Superior temporal gyrus (tissue), 1 donor: Measurements from ENCODE around the gene NCOA1.
A peak's percentile ranks its signal among the peaks of the same experiment; 100 is the strongest.
"Not testable (repeated sequence)": the region's sequence is repeated elsewhere in the genome, so short reads cannot be mapped to it uniquely, and the experiment has no call there.

Experiments used
- DNase-seq: peaks from one replicate; pipeline ENCODE4 v3.0.0-alpha.2; 2016; ENCODE audit errors: extremely low spot score

NCOA1 gene

GRCh38 chr2:24474053-24474452 is 17.0 kb upstream of the NCOA1 start:
- DNase-seq: no peak

DNA sequence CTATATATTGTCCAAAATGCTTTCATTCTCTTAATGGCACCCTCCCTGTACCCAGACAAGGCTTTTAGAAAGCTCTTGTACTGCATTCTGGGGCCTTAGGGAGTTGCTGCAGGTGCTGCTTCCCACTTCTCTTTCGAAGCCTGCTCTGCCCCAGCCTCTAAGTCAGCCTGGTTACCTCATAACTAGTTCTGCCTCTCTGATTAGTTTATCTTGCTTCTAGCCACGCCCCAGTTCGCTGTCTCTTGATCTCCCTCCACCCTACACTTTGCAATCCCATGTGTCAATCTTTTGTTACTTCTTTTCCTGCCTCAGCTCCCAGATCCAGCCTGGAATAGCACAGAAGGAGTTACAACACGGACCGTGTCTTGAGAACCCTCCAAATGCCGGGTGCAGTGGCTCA is 13.8 kb upstream of the NCOA1 start:
- no peak for DNase-seq

DNA sequence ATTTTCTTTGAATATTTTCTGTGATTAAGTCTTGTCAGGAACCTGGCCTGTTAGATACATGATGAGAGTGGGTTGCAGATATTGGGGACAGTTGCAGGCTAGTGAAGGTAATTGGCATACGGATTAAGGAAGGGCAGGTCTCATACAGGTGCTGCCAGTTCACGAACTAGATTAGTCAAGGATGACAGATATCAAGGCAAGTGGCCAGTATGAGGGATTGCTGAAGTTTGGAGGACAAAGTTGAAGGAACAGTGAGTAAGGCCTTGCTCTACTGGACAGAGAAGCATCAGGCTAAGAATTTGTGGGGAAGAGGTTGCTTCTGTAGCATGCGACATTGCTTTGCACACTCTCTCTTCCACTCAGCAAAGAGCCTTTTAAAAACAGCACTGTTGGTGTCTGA is 12.8 kb upstream of the NCOA1 start:
- no peak for DNase-seq

GRCh38 chr2:24480245-24480644 is 10.8 kb upstream of the NCOA1 start:
- no peak for DNase-seq

DNA sequence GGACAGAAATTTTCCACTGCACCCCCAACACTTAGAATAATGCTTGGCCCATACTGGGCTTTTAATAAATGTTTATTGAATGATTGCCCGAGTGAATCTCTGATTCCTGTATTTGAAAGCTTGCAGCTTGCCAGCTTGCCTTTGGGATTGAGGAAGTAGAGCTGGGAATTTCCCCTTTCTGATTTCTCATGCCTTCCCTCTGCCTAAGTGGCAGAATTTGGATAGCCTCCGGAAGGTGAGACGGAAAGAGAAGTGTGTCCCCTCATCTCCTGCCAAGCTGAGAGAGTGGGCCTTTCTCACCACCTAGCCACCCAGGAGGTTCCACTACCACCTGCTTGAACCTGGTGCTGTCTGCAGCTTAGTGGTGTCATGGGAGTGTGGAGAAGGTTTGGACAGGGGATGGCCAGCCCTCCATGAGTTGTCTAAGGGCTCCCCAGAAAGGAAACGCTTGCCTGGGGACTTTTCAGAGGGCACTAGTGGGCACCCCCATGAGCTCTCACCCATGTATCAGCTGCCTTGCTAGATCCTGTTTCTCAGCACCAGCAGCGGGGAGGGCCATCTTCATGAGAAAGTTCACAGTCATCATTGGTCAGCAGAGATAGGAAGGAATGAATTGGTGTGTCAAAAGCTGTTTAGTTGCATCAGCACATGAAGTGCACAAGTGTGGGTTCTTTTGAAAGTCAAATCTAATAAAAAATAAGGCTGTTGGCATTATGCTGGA is 8.6 kb upstream of the NCOA1 start:
- DNase-seq: no peak

DNA sequence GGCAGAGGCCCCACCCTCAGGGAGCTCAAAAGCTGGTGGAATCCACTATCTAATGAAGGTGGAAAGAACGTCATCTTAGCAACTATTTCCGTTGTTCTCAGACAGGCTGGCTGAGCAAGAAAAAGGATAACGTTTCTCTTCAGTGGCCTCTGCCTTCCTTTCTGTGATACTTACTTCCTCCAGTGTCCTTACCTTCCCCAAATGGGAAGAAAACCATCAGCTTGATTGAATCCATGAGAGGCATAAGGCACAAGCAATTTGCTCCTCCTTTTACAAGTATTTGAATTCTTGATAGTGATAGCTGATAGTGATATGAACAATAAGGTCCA is 8.1 kb upstream of the NCOA1 start:
- DNase-seq: no peak

DNA sequence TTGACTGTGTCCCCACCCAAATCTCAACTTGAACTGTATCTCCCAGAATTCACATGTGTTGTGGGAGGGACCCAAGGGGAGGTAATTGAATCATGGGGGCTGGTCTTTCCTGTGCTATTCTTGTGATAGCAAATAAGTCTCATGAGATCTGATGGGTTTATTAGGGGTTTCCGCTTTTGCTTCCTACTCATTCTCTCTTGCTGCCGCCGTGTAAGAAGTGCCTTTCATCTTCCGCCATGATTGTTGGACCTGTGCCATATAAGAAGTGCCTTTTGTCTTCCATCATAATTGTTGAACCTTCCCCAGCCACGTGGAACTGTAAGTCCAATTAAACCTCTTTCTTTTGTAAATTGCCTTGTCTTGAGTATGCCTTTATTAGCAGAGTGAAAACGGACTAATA is 6.4 kb upstream of the NCOA1 start:
- DNase-seq: not testable (repeated sequence)

DNA sequence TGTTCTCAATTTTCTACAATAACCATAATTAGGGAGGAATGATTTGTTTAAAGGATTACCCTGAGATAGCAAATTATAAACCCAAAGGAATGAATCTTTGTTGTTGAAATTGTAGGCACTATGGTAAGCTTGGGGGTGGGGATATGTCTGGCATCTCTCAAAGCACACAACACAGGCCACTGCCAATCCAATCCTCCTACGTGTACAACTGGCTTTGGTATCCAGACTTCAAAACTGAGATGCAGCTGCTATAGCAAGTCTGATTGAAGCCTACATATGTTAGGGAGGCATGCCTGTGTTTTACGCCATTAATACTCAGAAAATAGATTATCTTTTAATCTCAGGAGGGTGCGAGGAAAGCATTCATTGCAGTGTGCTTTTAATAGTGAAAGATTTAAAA is 5.9 kb upstream of the NCOA1 start:
- DNase-seq: no peak

- no peak for DNase-seq
These were observed 4.3 kb upstream of the NCOA1 start for GRCh38 chr2:24486636-24487205.

DNA sequence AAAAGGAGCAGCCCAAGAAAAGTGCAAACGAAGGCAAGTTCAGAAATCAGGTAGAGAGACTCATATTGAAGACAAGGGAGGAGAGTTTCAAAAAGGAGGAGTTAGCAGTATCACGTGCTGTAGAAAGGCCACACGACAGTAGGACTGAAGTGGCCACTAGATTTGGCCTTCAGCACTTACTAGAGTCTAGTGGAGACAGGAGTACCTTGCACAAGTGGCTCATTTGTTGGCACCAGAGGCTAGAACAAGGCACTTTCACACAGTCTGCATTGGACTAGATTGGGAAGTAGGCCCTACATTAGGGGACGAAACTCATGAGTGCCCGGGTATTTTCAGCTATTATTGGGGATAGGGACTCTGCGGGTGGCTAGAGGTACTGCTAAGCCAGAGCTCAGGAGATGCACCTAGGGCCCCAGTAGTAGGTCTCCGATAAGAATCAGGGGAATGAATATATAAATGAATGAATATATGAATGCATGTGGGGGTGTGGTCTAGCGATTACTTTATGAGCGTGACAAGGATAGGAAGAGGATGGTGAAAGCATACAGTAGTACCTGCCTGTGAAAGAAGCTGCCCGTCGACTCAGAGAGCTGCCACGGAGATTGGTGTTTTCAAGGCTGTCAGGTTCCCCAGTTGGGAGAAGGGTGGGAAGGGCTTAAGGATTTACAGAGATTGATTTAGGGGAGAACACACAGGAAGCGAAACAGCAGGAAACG is 1.4 kb upstream of the NCOA1 start:
- DNase-seq: no peak

DNA sequence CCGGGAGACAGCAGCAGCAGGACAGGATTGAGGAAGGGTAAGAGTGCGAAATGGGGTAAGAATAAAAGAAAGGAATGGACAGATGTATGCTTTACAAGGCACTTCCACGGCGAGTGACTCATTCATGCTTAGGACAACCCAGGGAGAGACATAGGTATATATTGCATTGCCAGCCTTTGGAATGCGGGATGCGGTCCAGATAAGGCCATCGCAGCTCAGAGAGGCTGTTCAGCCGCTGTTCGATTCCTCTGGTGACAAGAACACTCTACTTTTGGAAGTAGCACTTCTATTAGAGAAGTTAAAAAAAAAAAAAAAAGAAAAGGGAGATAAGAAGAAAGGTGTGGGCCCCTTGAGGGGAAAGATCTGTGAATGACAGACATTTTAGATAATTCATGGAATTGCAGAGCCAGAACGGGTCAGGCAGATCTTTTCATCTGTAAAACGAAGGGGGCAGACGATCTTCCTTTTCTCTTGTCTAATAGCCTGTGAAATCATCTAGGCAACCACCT is 819 bp upstream of the NCOA1 start:
- DNase-seq: no peak

DNA sequence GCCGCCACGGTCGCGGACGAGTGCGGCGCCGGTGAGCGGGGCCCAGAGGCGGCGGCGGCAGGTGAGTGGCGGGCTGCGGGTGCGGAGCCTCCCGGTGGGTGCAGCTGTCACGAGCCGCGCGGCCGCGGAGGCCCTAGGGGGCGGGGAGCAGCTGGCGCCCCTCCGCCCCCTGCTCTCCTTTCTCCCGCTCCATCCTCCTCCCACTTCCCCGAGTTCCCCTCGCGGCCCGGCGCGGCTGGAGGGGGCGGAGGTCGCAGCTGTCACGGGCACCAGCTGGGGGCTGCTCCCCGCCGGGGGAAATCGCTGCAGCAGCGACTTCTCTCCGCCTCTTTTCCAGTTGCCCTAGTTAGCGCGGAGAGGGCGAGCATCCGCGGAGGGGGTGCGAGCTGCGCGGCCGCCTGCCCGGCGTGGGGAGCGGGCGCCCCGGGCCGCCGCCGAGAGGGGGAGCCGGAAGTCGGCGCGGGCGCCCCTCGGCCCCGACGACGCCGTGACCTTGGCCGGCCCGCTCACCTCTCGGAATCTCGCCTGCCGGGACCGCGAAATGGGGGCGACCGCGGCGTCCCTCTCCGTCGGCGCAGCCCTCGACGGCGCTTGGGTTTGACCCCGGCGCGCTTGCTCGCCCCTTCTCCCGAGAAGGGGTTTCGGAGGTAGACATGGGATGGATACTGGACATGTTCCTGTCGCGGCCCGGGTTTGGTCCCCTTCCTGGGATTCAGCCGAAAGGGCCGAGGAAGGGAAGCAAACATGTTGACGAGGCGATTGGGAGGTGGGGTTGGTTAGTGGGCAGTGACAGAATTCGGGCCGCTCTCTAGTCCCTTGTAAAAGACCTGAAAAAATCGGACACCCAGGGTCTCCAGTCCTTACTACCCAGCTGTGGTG is 727 bp downstream of the NCOA1 start:
- DNase-seq: no peak

DNA sequence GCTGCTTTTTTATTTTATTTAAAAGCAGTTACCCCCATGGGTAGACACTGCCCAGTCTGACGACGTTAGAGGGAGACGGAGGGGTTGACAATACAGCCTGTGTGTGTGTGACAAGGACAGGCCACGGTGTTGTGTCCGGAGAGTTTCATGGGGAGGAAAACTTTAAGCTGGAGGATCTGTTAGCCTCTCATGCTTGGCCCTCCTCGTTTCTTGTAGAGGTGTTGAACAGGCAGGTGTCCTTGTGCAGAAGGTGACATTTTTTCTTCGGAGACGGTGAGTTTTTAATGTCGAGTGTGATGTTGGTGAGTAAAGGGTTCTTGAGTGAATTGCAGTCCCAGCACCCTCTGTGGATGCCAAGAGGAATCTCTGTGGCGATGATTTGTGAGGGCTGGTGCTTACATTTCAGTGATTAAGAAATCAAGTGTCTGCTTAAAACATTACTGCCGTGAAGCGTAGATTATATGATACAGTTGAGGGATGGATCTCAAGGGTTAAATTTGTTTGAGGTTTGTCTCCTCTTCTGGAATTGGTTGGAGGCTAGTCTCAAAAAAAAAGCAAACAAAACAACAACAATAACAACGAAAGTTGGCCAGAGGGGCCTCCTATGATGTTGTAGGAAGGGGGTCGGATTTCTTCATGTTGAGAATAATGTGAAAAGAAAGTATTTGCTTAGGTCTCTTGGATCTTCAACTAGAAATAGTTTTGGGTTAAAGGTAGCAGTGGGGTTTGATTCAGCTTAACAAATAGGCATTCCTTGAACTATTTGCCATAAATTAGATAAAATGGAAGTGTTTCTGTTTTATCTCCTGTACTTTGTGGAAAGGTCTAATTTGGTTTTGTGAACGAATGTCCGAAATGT is 1.6 kb downstream of the NCOA1 start:
- DNase-seq: peak; percentile 69

- DNase-seq: no peak
These were observed 2.7 kb downstream of the NCOA1 start for GRCh38 chr2:24493713-24494112.

DNA sequence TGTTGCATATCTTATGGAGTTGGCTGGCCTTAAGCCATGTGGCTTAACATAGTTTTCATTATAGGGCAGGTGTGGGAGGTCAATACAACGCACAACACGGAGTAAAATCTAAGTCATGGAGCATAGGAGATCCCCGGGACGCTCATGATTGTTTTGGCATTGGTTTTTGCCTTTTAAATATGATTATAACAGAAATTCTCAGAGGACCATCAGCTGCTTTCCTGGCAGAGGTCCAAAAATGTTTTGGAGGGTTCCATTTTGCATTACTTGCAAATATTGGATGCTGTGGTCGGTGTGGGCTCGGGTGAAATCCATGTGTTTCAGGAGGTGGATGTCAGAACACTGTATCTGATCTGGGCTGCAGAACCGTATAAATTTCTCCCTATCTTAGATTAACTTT is 3.4 kb downstream of the NCOA1 start:
- no peak for DNase-seq

DNA sequence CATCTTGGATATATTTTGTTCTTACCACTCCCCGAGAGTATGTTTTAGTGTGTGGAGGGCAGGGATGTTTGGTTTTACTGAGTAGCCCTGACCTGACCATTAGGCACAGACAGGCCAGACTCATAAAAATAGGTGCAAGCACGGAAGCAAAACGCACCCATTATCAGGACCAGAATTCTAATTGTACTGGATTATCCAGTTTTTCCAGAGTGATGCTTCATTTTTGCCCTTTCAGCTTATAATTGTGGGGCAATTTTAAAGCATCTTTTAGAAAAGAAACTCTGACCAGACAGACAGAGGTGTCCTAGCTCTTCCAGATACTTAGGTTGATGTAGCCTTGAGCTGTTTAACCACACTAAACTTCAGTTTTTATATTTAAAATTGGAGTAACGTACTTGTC is 4.4 kb downstream of the NCOA1 start:
- no peak for DNase-seq

DNA sequence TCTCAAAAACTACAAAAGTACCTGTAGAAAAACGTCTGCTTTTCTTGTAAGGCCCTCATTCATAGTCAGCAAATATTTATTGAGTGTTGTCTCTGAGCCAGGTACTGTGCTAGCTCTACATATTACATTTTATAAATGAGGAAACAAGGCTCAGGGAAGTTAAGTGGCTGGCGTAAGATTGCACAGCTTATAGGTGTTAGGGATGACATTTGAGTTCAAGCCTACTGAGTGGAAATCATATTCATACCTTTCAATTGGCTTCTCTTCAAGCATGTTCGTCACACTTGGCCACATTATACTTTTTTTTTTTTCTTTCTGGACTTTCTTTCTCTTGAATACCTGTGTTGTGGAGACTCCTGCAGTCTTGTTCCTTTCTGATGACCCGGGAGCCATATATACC is 5.9 kb downstream of the NCOA1 start:
- no peak for DNase-seq

DNA sequence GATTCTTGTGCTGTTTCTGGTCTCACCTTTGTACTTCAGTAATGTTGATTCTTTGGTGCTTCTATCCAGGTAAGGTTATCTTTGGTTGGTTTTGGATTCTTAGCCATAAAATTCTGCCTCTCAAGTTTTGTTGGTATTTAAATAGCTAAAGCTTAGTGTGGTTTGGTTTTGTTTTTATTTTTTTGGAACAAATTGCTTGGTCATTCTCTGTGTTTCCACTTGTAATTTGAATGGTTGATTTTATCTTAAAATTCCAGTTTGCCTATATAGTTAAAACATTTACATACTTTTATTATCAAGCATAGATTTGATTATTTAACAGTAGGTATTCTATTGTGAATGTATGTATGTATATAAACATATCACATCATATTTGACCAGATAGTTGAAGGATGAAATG is 6.6 kb downstream of the NCOA1 start:
- no peak for DNase-seq

DNA sequence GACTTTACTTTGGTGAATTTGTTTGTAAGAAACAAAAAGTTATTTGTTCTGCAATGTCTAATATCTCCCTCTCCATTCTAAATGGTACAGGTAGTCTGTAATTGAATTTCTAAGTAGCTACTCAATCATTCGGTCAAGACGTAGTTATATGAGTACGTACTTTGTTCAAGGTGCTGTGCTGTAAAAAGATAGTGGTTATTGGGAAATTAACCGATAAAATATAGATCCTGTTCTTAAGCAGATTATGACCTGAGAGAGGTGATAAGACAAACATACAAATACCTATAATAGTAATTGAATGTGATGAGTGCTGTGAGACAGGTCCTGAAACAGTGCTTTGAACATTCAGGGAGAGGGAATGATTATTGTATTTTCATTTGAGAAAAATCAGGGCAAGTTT is 7.1 kb downstream of the NCOA1 start:
- DNase-seq: no peak

DNA sequence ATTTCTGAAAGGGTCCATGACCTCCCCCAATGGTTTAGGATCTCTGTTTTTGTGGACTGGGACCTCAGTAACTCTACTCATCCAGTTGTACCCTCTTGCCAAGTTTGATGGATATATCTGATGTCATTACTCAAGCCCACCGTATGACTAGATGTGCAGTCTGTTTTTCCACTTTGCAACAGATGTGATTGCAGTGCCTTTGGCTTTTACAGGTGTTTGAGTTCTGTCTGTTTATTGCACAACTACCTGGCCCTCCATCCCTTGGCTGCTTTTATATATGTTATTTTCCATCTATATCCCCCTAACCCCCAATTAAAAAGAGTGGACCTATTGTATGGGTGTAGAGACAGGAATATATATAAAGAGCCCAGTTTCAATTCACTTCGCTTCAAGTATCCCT is 10.8 kb downstream of the NCOA1 start:
- no peak for DNase-seq

DNA sequence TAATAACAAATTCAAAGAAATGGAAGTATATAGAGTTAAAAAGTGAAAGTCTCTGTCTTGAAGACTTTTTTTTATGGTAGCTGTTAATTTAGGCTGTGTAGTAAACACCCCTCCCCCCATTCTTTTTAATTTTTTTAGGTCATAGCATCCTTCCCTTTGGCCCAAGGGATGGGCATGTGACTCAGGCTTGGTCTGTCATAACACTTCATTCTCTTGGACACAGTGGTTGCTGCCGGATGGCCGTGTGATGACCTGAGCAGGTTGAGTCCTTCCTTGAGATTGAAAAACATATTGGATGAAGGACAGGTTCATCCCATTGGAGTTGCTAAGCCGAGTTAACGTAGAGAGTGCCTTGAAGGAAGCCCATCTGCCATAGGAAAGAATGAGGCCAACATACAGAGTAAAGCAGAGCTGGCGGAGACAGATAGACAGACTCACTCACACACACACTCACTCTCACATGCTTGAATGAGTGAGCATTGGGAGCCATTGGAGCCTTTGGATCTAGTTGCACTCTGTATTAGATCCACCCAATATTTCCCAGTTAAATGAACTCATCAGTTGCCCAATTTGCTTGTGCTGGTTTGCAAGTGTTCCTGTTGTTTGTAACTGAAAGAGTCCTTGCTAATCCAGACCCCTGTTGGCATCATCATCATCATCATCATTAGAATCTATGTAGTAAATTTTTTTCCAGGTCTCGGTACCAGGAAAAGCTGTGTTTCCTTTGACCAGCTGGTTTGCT is 14.7 kb downstream of the NCOA1 start:
- no peak for DNase-seq
